ENCODE data around the gene GNG2.

GNG2 gene

GRCh38 chr14:51972566-51972965 is 112.2 kb downstream of the GNG2 start:
- TF ChIP-seq TAF1 (IDR thresholded peaks at IDR 0.05; ENCODE audit: borderline replicate concordance, insufficient read depth, low read length): no peak
- no peak for TF ChIP-seq SIN3A (IDR thresholded peaks at IDR 0.05; ENCODE audit: borderline replicate concordance, insufficient read depth, low read length)
- no peak for TF ChIP-seq POLR2AphosphoS5 (IDR thresholded peaks at IDR 0.05; ENCODE audit: low read depth, low read length)
- TF ChIP-seq REST (IDR thresholded peaks at IDR 0.05; ENCODE audit: insufficient read depth in 1 of 2, low read depth in 2 of 2, low read length in 2 of 2): no peak
- no peak for TF ChIP-seq FOXP2 (optimal IDR thresholded peaks at IDR 0.05; ENCODE audit: borderline replicate concordance, extremely low read depth, extremely low read length, insufficient read depth)

- no peak for TF ChIP-seq POLR2AphosphoS5 (IDR thresholded peaks at IDR 0.05; ENCODE audit: low read depth, low read length)
- no peak for TF ChIP-seq REST (IDR thresholded peaks at IDR 0.05; ENCODE audit: insufficient read depth in 1 of 2, low read depth in 2 of 2, low read length in 2 of 2)
- TF ChIP-seq TAF1 (IDR thresholded peaks at IDR 0.05; ENCODE audit: borderline replicate concordance, insufficient read depth, low read length): no peak
- no peak for TF ChIP-seq FOXP2 (optimal IDR thresholded peaks at IDR 0.05; ENCODE audit: borderline replicate concordance, extremely low read depth, extremely low read length, insufficient read depth)
- TF ChIP-seq SIN3A (IDR thresholded peaks at IDR 0.05; ENCODE audit: borderline replicate concordance, insufficient read depth, low read length): no peak
These were observed 116.7 kb downstream of the GNG2 start for GRCh38 chr14:51977075-51977474.

- no peak for TF ChIP-seq POLR2AphosphoS5 (IDR thresholded peaks at IDR 0.05; ENCODE audit: low read depth, low read length)
- no peak for TF ChIP-seq FOXP2 (optimal IDR thresholded peaks at IDR 0.05; ENCODE audit: borderline replicate concordance, extremely low read depth, extremely low read length, insufficient read depth)
- TF ChIP-seq REST (IDR thresholded peaks at IDR 0.05; ENCODE audit: insufficient read depth in 1 of 2, low read depth in 2 of 2, low read length in 2 of 2): no peak
- TF ChIP-seq TAF1 (IDR thresholded peaks at IDR 0.05; ENCODE audit: borderline replicate concordance, insufficient read depth, low read length): no peak
- no peak for TF ChIP-seq SIN3A (IDR thresholded peaks at IDR 0.05; ENCODE audit: borderline replicate concordance, insufficient read depth, low read length)
These were observed 118.3 kb downstream of the GNG2 start for GRCh38 chr14:51978681-51979085.

- TF ChIP-seq POLR2AphosphoS5 (IDR thresholded peaks at IDR 0.05; ENCODE audit: low read depth, low read length): no peak
- no peak for TF ChIP-seq FOXP2 (optimal IDR thresholded peaks at IDR 0.05; ENCODE audit: borderline replicate concordance, extremely low read depth, extremely low read length, insufficient read depth)
- no peak for TF ChIP-seq TAF1 (IDR thresholded peaks at IDR 0.05; ENCODE audit: borderline replicate concordance, insufficient read depth, low read length)
- TF ChIP-seq SIN3A (IDR thresholded peaks at IDR 0.05; ENCODE audit: borderline replicate concordance, insufficient read depth, low read length): no peak
- no peak for TF ChIP-seq REST (IDR thresholded peaks at IDR 0.05; ENCODE audit: insufficient read depth in 1 of 2, low read depth in 2 of 2, low read length in 2 of 2)
These were observed 118.8 kb downstream of the GNG2 start for GRCh38 chr14:51979088-51979709.
